GM12878 (cell line): Measurements from ENCODE around the gene OR2AT4. TPM values are rescaled to one million over a fixed set of nuclear protein-coding genes. Genes with fewer than 3 reads are reported as not detected.

Experiments used
- ATAC-seq: fragments of 200-7000 bp; cut with Tn5 transposase; 3 replicates; pipeline ENCODE4 v1.9.1; 2020; ENCODE audit warnings: mild to moderate bottlenecking, moderate library complexity
- BruUV-seq: library from RNA; stranded (reverse); fragments of 400-500 nt; replicated peaks from 2 replicates; lab custom pipeline; 2021; lab: Mats Ljungman, UMichigan
- CTCF ChIA-PET: fragments of 300-600 bp; sonication (Branson Sonifier 250); formaldehyde crosslinking; extraction: SDS; loops from one replicate; lab custom pipeline; 2021; ENCODE audit warnings: inconsistent platforms; lab: Yijun Ruan, JAX
- POLR2A ChIA-PET: fragments of 350-600 bp; formaldehyde crosslinking; extraction: SDS; loops from one replicate; lab custom pipeline; 2021; ENCODE audit warnings: inconsistent platforms; lab: Charles Lee
- RAD21 ChIA-PET: fragments of 300-600 bp; sonication (Branson Sonifier 250); formaldehyde crosslinking; loops from one replicate; lab custom pipeline; 2023; ENCODE audit warnings: antibody characterized with exemption; ENCODE audit not compliant: unreplicated experiment; lab: Charles Lee
- SMC1A ChIA-PET: fragments of 300-600 bp; sonication (Branson Sonifier 250); formaldehyde crosslinking; loops from one replicate; lab custom pipeline; 2023; ENCODE audit not compliant: unreplicated experiment, uncharacterized antibody; lab: Charles Lee
- DNase-seq: peaks from one replicate; pipeline ENCODE4 v3.0.0-alpha.2; 2011; ENCODE audit warnings: low read depth, low spot score
- FAIRE-seq: peaks from 3 replicates; lab custom pipeline; 2011; peaks lifted over from hg19 to GRCh38; lab: Jason Lieb, UNC
- H2AFZ ChIP-seq: 2 replicates; pipeline ENCODE4 v1.6.0; 2011; ENCODE audit warnings: low read depth, low read length, control low read depth; ENCODE audit not compliant: control insufficient read depth
- H3K27ac ChIP-seq: 2 replicates; pipeline ENCODE4 v1.5.1; 2011; ENCODE audit warnings: control low read depth; ENCODE audit not compliant: control insufficient read depth, insufficient read depth
- H3K27me3 ChIP-seq, 2 experiments: replicated peaks in 1 of 2; 2 replicates each; pipeline versions ENCODE4 v1.6.0 to v1.6.1; 2011; ENCODE audit warnings: low read length in 1 of 2; ENCODE audit not compliant: control insufficient read depth in 2 of 2, insufficient read depth in 2 of 2
- H3K36me3 ChIP-seq, 2 experiments: 2 replicates each; pipeline ENCODE4 v1.5.1; 2011; ENCODE audit warnings: low read length in 1 of 2; ENCODE audit not compliant: control insufficient read depth in 2 of 2, insufficient read depth in 2 of 2
- H3K4me1 ChIP-seq: 2 replicates; pipeline ENCODE4 v1.6.1; 2011; ENCODE audit warnings: mild to moderate bottlenecking, low read length, moderate library complexity, mixed read lengths; ENCODE audit not compliant: control insufficient read depth, insufficient read depth
- H3K4me2 ChIP-seq: 2 replicates; pipeline ENCODE4 v1.6.0; 2011; ENCODE audit warnings: control low read depth; ENCODE audit not compliant: control insufficient read depth, insufficient read depth
- H3K4me3 ChIP-seq: fragments of 200-600 bp; sonication (generic); 2 replicates; pipeline ENCODE4 v1.5.1; 2016
- H3K79me2 ChIP-seq: 2 replicates; pipeline ENCODE4 v1.6.0; 2011; ENCODE audit warnings: low read length; ENCODE audit not compliant: control insufficient read depth, insufficient read depth
- H3K9ac ChIP-seq: 2 replicates; pipeline ENCODE4 v1.8.0; 2011; ENCODE audit warnings: low read length, control low read depth, mixed read lengths; ENCODE audit not compliant: control insufficient read depth, insufficient read depth
- H3K9me3 ChIP-seq: replicated peaks from 3 replicates; pipeline ENCODE4 v1.5.1; 2011; ENCODE audit warnings: mild to moderate bottlenecking, low read length; ENCODE audit not compliant: control insufficient read depth, insufficient read depth
- H4K20me1 ChIP-seq: 2 replicates; pipeline ENCODE4 v1.6.0; 2011; ENCODE audit not compliant: control insufficient read depth, insufficient read depth
- EED ChIP-seq: sonication (generic); IDR thresholded peaks from 2 replicates; pipeline ENCODE4 v1.6.1; 2016; ENCODE audit warnings: antibody characterized with exemption, low read depth
- PAX5 ChIP-seq: IDR thresholded peaks from 2 replicates; pipeline ENCODE4 v1.6.1; 2011; ENCODE audit warnings: low read depth, low read length, borderline replicate concordance
- TARDBP ChIP-seq: IDR thresholded peaks from 2 replicates; pipeline ENCODE4 v1.6.1; 2016; ENCODE audit warnings: borderline replicate concordance
- ZSCAN29 ChIP-seq: fragments of 450-650 bp; IDR thresholded peaks from 2 replicates; pipeline ENCODE4 v1.6.1; 2017; ENCODE audit warnings: mild to moderate bottlenecking, moderate library complexity
- ZZZ3 ChIP-seq: IDR thresholded peaks from 2 replicates; pipeline ENCODE4 v1.6.1; 2011; ENCODE audit warnings: low read depth; ENCODE audit not compliant: control insufficient read depth, insufficient read length
- WGBS: methylation state at CpG from one replicate; pipeline ENCODE4 v1.1.6; 2016; ENCODE audit warnings: low lambda C conversion rate; ENCODE audit not compliant: insufficient replicate concordance, insufficient coverage; ENCODE audit errors: missing lambda C conversion rate; 5-methylcytosine and 5-hydroxymethylcytosine counted together
- in situ Hi-C: fragments of 300-500 bp; cut with MboI; formaldehyde crosslinking; loops from 9 replicates; pipeline ENCODE4 v1.14.3; 2018; ENCODE audit warnings: mixed read lengths
- intact Hi-C: fragments of 100-400 bp; cut with micrococcal nuclease; formaldehyde crosslinking; loops from one replicate; pipeline ENCODE4 v1.14.2; 2022; ENCODE audit not compliant: unreplicated experiment
- polyA plus RNA-seq, 11 experiments: library from polyadenylated mRNA; depleted of rRNA in 4 of 11; unstranded in 6 of 11; stranded (reverse) in 5 of 11; fragments of >200 nt; fragmentation: Nextera tagmentation in 4 of 11; fragmentation: Illumina TruSeq in 1 of 11; extraction: Ambion mirVana in 4 of 11; extraction: Trizol in 1 of 11; gene quantifications; 1 replicate in 1 of 11; 2 replicates in 10 of 11; pipeline versions ENCODE4 v1.2.1 to v1.2.3, GENCODE V29; 2011 to 2016; ENCODE audit warnings: inconsistent platforms in 2 of 11, missing spikeins in 2 of 11, low read depth in 1 of 11
- total RNA-seq, 4 experiments: library from RNA; depleted of rRNA in 3 of 4; stranded (reverse); fragments of >200 nt in 3 of 4; fragmentation: Illumina TruSeq in 1 of 4; extraction: Trizol in 1 of 4; gene quantifications; 2 replicates each; pipeline versions ENCODE4 v1.2.1 to v1.2.3, GENCODE V29; 2013 to 2021
- TF ChIP-seq, protein P1 (sequence below): IDR thresholded peaks from 2 replicates; pipeline ENCODE4 v1.6.1; 2012; ENCODE audit warnings: low read depth, low read length, improper control_type of control experiment

The OR2AT4 gene
- total and polyA plus RNA-seq, 10 of the 15 experiments (the other 5 are each of a cell fraction or from before 2014, with no cell fraction given), result 0.01 TPM; not detected in 9

DNA sequence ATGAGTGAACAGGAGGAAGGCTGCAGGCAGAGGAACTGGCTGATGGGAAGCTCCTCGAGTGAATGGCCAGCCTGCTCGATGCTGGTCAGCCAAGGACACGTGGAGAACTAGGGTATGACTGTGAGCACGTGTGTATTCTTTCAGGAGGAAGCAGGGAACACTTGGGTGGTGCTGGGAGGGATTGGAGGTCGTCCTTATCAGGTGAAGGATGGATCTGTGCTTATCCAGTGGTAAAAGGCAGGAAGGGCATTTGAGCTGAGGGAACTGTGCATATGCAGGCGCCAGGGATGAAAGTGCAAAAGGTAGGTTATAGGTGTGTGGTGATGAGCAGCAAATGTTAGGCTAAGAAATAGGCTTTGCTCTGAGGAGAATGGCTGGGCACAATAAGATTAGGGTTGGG is 44.5 kb upstream of the OR2AT4 start:
- POLR2A ChIA-PET, result no interaction called here
- Histone ChIP-seq H3K4me3 (no peak overlapping the region), H3K9ac (no peak overlapping the region), H3K79me2 (no peaks in the 10 kb centered on the region), H3K27me3 (no peaks in the 10 kb centered on the region), H3K9me3 (no peaks in the 10 kb centered on the region), H3K4me2 (no peak overlapping the region; the same call in 1 of the 2 replicates), H4K20me1 (no peaks in the 10 kb centered on the region), H2AFZ (no peak overlapping the region), H3K4me1 (peaks cover 24% of the 10 kb centered on the region), H3K36me3 (no peaks in the 10 kb centered on the region), H3K27ac (no peak overlapping the region)
- SMC1A ChIA-PET, result interaction anchor here (0.8 to 12.0 kb wide), 23 partner anchors 8 to 215 kb away, joined by 3 to 111 read pairs (median 4); partner anchors contain the start of gene SLCO2B1
- CTCF ChIA-PET, result interaction anchor here (0.6 to 11.5 kb wide), 61 partner anchors 10 to 494 kb away, joined by 3 to 232 read pairs (median 5); partner anchors contain the start of genes OR2AT4 and SLCO2B1
- WGBS, result 19% methylated on average over 6 of the region's 6 CpGs
- in situ Hi-C loops, result no loop called here
- intact Hi-C loops, result loop anchor here (2.0 kb wide), 1 partner anchor 212 kb away; no protein-coding TSS in a partner anchor
- FAIRE-seq, result no peak
- no peak for ATAC-seq
- no TSS peak for BruUV-seq
- no peak for DNase-seq
- RAD21 ChIA-PET, result interaction anchor here (0.8 to 10.0 kb wide), 12 partner anchors 63 to 212 kb away, joined by 3 to 132 read pairs (median 4); no protein-coding TSS in a partner anchor
- TF ChIP-seq EED (no peak), PAX5 (no peak), ZSCAN29 (no peak), ZZZ3 (no peak), TARDBP (no peak)
- TF ChIP-seq, protein P1, sequence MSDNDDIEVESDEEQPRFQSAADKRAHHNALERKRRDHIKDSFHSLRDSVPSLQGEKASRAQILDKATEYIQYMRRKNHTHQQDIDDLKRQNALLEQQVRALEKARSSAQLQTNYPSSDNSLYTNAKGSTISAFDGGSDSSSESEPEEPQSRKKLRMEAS, result no peak
- TF ChIP-seq, all 136 proteins: peak for 0
